GM12878 (cell line): ENCODE results near the gene ANO6. TPM values are rescaled to one million over a fixed set of nuclear protein-coding genes. Genes with fewer than 3 reads are reported as not detected.

Experiments used
- ATAC-seq: fragments of 200-7000 bp; cut with Tn5 transposase; 3 replicates; pipeline ENCODE4 v1.9.1; 2020; ENCODE audit warnings: mild to moderate bottlenecking, moderate library complexity
- BruUV-seq: library from RNA; stranded (reverse); fragments of 400-500 nt; replicated peaks from 2 replicates; lab custom pipeline; 2021; lab: Mats Ljungman, UMichigan
- CTCF ChIA-PET: fragments of 300-600 bp; sonication (Branson Sonifier 250); formaldehyde crosslinking; extraction: SDS; loops from one replicate; lab custom pipeline; 2021; ENCODE audit warnings: inconsistent platforms; lab: Yijun Ruan, JAX
- POLR2A ChIA-PET: fragments of 350-600 bp; formaldehyde crosslinking; extraction: SDS; loops from one replicate; lab custom pipeline; 2021; ENCODE audit warnings: inconsistent platforms; lab: Charles Lee
- RAD21 ChIA-PET: fragments of 300-600 bp; sonication (Branson Sonifier 250); formaldehyde crosslinking; loops from one replicate; lab custom pipeline; 2023; ENCODE audit warnings: antibody characterized with exemption; ENCODE audit not compliant: unreplicated experiment; lab: Charles Lee
- SMC1A ChIA-PET: fragments of 300-600 bp; sonication (Branson Sonifier 250); formaldehyde crosslinking; loops from one replicate; lab custom pipeline; 2023; ENCODE audit not compliant: unreplicated experiment, uncharacterized antibody; lab: Charles Lee
- DNase-seq: peaks from one replicate; pipeline ENCODE4 v3.0.0-alpha.2; 2011; ENCODE audit warnings: low read depth, low spot score
- FAIRE-seq: peaks from 3 replicates; lab custom pipeline; 2011; peaks lifted over from hg19 to GRCh38; lab: Jason Lieb, UNC
- H2AFZ ChIP-seq: 2 replicates; pipeline ENCODE4 v1.6.0; 2011; ENCODE audit warnings: low read depth, low read length, control low read depth; ENCODE audit not compliant: control insufficient read depth
- H3K27ac ChIP-seq: 2 replicates; pipeline ENCODE4 v1.5.1; 2011; ENCODE audit warnings: control low read depth; ENCODE audit not compliant: control insufficient read depth, insufficient read depth
- H3K27me3 ChIP-seq, 2 experiments: replicated peaks in 1 of 2; 2 replicates each; pipeline versions ENCODE4 v1.6.0 to v1.6.1; 2011; ENCODE audit warnings: low read length in 1 of 2; ENCODE audit not compliant: control insufficient read depth in 2 of 2, insufficient read depth in 2 of 2
- H3K36me3 ChIP-seq, 2 experiments: 2 replicates each; pipeline ENCODE4 v1.5.1; 2011; ENCODE audit warnings: low read length in 1 of 2; ENCODE audit not compliant: control insufficient read depth in 2 of 2, insufficient read depth in 2 of 2
- H3K4me1 ChIP-seq: 2 replicates; pipeline ENCODE4 v1.6.1; 2011; ENCODE audit warnings: mild to moderate bottlenecking, low read length, moderate library complexity, mixed read lengths; ENCODE audit not compliant: control insufficient read depth, insufficient read depth
- H3K4me2 ChIP-seq: 2 replicates; pipeline ENCODE4 v1.6.0; 2011; ENCODE audit warnings: control low read depth; ENCODE audit not compliant: control insufficient read depth, insufficient read depth
- H3K4me3 ChIP-seq: fragments of 200-600 bp; sonication (generic); 2 replicates; pipeline ENCODE4 v1.5.1; 2016
- H3K79me2 ChIP-seq: 2 replicates; pipeline ENCODE4 v1.6.0; 2011; ENCODE audit warnings: low read length; ENCODE audit not compliant: control insufficient read depth, insufficient read depth
- H3K9ac ChIP-seq: 2 replicates; pipeline ENCODE4 v1.8.0; 2011; ENCODE audit warnings: low read length, control low read depth, mixed read lengths; ENCODE audit not compliant: control insufficient read depth, insufficient read depth
- H3K9me3 ChIP-seq: replicated peaks from 3 replicates; pipeline ENCODE4 v1.5.1; 2011; ENCODE audit warnings: mild to moderate bottlenecking, low read length; ENCODE audit not compliant: control insufficient read depth, insufficient read depth
- H4K20me1 ChIP-seq: 2 replicates; pipeline ENCODE4 v1.6.0; 2011; ENCODE audit not compliant: control insufficient read depth, insufficient read depth
- EP300 ChIP-seq, 2 experiments: fragments of 150-350 bp in 1 of 2; IDR thresholded peaks; 2 replicates each; pipeline ENCODE4 v1.6.1; 2011 to 2012; ENCODE audit warnings: low read depth in 2 of 2, low read length in 2 of 2, borderline replicate concordance in 1 of 2, improper control_type of control experiment in 1 of 2, inconsistent platforms in 1 of 2; ENCODE audit not compliant: control insufficient read depth in 1 of 2
- GATAD2B ChIP-seq: fragments of 450-650 bp; conservative IDR thresholded peaks from 2 replicates; pipeline ENCODE4 v1.6.1; 2017; ENCODE audit warnings: low read depth, mild to moderate bottlenecking, moderate library complexity
- MEF2A ChIP-seq: IDR thresholded peaks from 2 replicates; pipeline ENCODE4 v1.6.1; 2011; ENCODE audit warnings: low read depth, mild to moderate bottlenecking, low read length, moderate library complexity; ENCODE audit not compliant: insufficient read depth
- NFIC ChIP-seq: IDR thresholded peaks from 2 replicates; pipeline ENCODE4 v1.6.1; 2012; ENCODE audit warnings: low read depth, mild to moderate bottlenecking, inconsistent platforms, low read length, moderate library complexity
- RUNX3 ChIP-seq: IDR thresholded peaks from 2 replicates; pipeline ENCODE4 v1.6.1; 2012; ENCODE audit warnings: low read length, inconsistent platforms
- WGBS: methylation state at CpG from one replicate; pipeline ENCODE4 v1.1.6; 2016; ENCODE audit warnings: low lambda C conversion rate; ENCODE audit not compliant: insufficient replicate concordance, insufficient coverage; ENCODE audit errors: missing lambda C conversion rate; 5-methylcytosine and 5-hydroxymethylcytosine counted together
- in situ Hi-C: fragments of 300-500 bp; cut with MboI; formaldehyde crosslinking; loops from 9 replicates; pipeline ENCODE4 v1.14.3; 2018; ENCODE audit warnings: mixed read lengths
- intact Hi-C: fragments of 100-400 bp; cut with micrococcal nuclease; formaldehyde crosslinking; loops from one replicate; pipeline ENCODE4 v1.14.2; 2022; ENCODE audit not compliant: unreplicated experiment
- polyA plus RNA-seq, 11 experiments: library from polyadenylated mRNA; depleted of rRNA in 4 of 11; unstranded in 6 of 11; stranded (reverse) in 5 of 11; fragments of >200 nt; fragmentation: Nextera tagmentation in 4 of 11; fragmentation: Illumina TruSeq in 1 of 11; extraction: Ambion mirVana in 4 of 11; extraction: Trizol in 1 of 11; gene quantifications; 1 replicate in 1 of 11; 2 replicates in 10 of 11; pipeline versions ENCODE4 v1.2.1 to v1.2.3, GENCODE V29; 2011 to 2016; ENCODE audit warnings: inconsistent platforms in 2 of 11, missing spikeins in 2 of 11, low read depth in 1 of 11
- total RNA-seq, 4 experiments: library from RNA; depleted of rRNA in 3 of 4; stranded (reverse); fragments of >200 nt in 3 of 4; fragmentation: Illumina TruSeq in 1 of 4; extraction: Trizol in 1 of 4; gene quantifications; 2 replicates each; pipeline versions ENCODE4 v1.2.1 to v1.2.3, GENCODE V29; 2013 to 2021

Gene ANO6
- total and polyA plus RNA-seq, 10 of the 15 experiments (the other 5 are each of a cell fraction or from before 2014, with no cell fraction given) = 4.6 to 30.3 (median 26.0) TPM

GRCh38 chr12:45418520-45418919 lies 202.6 kb downstream of the ANO6 start:
- ATAC-seq (no peak), DNase-seq (no peak), FAIRE-seq (no peak)
- Histone ChIP-seq H3K9me3 (no peaks in the 10 kb centered on the region), H3K4me2 (no peak overlapping the region), H4K20me1 (no peaks in the 10 kb centered on the region), H3K9ac (no peak overlapping the region), H3K4me1 (no peaks in the 10 kb centered on the region), H3K4me3 (no peak overlapping the region), H3K79me2 (no peaks in the 10 kb centered on the region), H2AFZ (no peak overlapping the region), H3K27me3 (no peaks in the 10 kb centered on the region), H3K27ac (no peak overlapping the region), H3K36me3 (peaks cover 2 to 25% of the 10 kb centered on the region in 2 experiments)
- RAD21 ChIA-PET = interaction anchor here (0.6 kb wide), 1 partner anchor 199 kb away, joined by 4 read pairs; no protein-coding TSS in a partner anchor
- in situ Hi-C loops (no loop called here), intact Hi-C loops (no loop called here)
- no TSS peak for BruUV-seq
- TF ChIP-seq GATAD2B = no peak
- SMC1A ChIA-PET = interaction anchor here (0.8 to 1.2 kb wide), 2 partner anchors 149 to 150 kb away, joined by 3 to 4 read pairs; no protein-coding TSS in a partner anchor
- POLR2A ChIA-PET = no interaction called here
- WGBS = 100% methylated on average over 1 of the region's 1 CpG
- CTCF ChIA-PET = interaction anchor here (0.6 to 1.4 kb wide), 4 partner anchors 11 to 203 kb away, joined by 3 to 4 read pairs (median 4); partner anchors contain the start of gene ANO6

GRCh38 chr12:45419317-45419814 lies 203.5 kb downstream of the ANO6 start:
- ChIA-PET POLR2A (no interaction called here), CTCF (interaction anchor here (0.6 to 1.4 kb wide), 6 partner anchors 10 to 204 kb away, joined by 3 to 4 read pairs (median 3); partner anchors contain the start of gene ANO6), SMC1A (interaction anchor here (0.8 to 2.3 kb wide), 6 partner anchors 10 to 249 kb away, joined by 3 to 5 read pairs (median 4); no protein-coding TSS in a partner anchor), RAD21 (no interaction called here)
- Histone ChIP-seq H3K4me2 (no peak overlapping the region), H3K36me3 (peaks cover 2 to 31% of the 10 kb centered on the region in 2 experiments), H2AFZ (no peak overlapping the region), H3K79me2 (no peaks in the 10 kb centered on the region), H3K4me3 (no peak overlapping the region), H3K27me3 (no peaks in the 10 kb centered on the region), H3K27ac (peak overlapping the region; percentile 18; the same call in 1 of the 2 replicates), H3K9me3 (no peaks in the 10 kb centered on the region), H3K9ac (no peak overlapping the region), H4K20me1 (no peaks in the 10 kb centered on the region), H3K4me1 (no peaks in the 10 kb centered on the region)
- no peak for TF ChIP-seq EP300 (IDR thresholded peaks at IDR 0.05; ENCODE audit: borderline replicate concordance in 1 of 2, control insufficient read depth in 1 of 2, low read depth in 2 of 2, low read length in 2 of 2)
- peak; percentile 72 for TF ChIP-seq RUNX3
- 0 out of 2 replicates have a peak, but pooled peaks have one; percentile 9 for TF ChIP-seq MEF2A
- TF ChIP-seq NFIC = peak; percentile 63; the same call in 1 of the 2 replicates
- no TSS peak for BruUV-seq
- in situ Hi-C loops (no loop called here), intact Hi-C loops (no loop called here)
- ATAC-seq (peak; percentile 58), FAIRE-seq (no peak), DNase-seq (no peak)
- 75% methylated on average over 1 of the region's 1 CpG for WGBS
